Bronchial epithelial cell (primary cell): ENCODE measurements around the gene LSP1. TPM values are rescaled to one million over a fixed set of nuclear protein-coding genes. Genes with fewer than 3 reads are reported as not detected.

Source experiments
- DNase-seq: peaks from one replicate; pipeline ENCODE4 v3.0.0-alpha.2; 2010; ENCODE audit warnings: low read depth
- FAIRE-seq: peaks from 2 replicates; lab custom pipeline; 2011; peaks lifted over from hg19 to GRCh38; lab: Jason Lieb, UNC
- H3K27me3 ChIP-seq: 2 replicates; pipeline ENCODE4 v1.5.1; 2011; ENCODE audit warnings: low read length; ENCODE audit not compliant: control insufficient read depth, insufficient read depth
- H3K36me3 ChIP-seq: 2 replicates; pipeline ENCODE4 v1.5.1; 2011; ENCODE audit warnings: low read length; ENCODE audit not compliant: control insufficient read depth, insufficient read depth
- H3K4me3 ChIP-seq: 2 replicates; pipeline ENCODE4 v1.5.1; 2011; ENCODE audit warnings: mild to moderate bottlenecking, low read depth, low read length, control low read depth
- CTCF ChIP-seq: IDR thresholded peaks from 2 replicates; pipeline ENCODE4 v1.5.1; 2011; ENCODE audit warnings: mild to moderate bottlenecking, moderate library complexity, low read length, control low read depth, inconsistent platforms; ENCODE audit not compliant: insufficient read depth, severe bottlenecking
- total RNA-seq: library from RNA; depleted of rRNA; stranded (reverse); fragments of >200 nt; gene quantifications from 2 replicates; pipeline ENCODE4 v1.2.1, GENCODE V29; 2014

The LSP1 gene
- total RNA-seq, 1 donor from 2014 or later = 0.26 TPM

GRCh38 chr11:1879342-1879940, 26.6 kb downstream of the LSP1 start:
- no peaks in the 10 kb centered on the region for H3K36me3 ChIP-seq
- H3K27me3 ChIP-seq = no peaks in the 10 kb centered on the region
- DNase-seq (no peak), FAIRE-seq (no peak)
- no peak for TF ChIP-seq CTCF
- H3K4me3 ChIP-seq = no peak overlapping the region

GRCh38 chr11:1879941-1880720, 27.2 kb downstream of the LSP1 start:
- no peaks in the 10 kb centered on the region for H3K27me3 ChIP-seq
- DNase-seq = no peak
- FAIRE-seq = no peak
- TF ChIP-seq CTCF = no peak
- no peak overlapping the region for H3K4me3 ChIP-seq
- no peaks in the 10 kb centered on the region for H3K36me3 ChIP-seq

GRCh38 chr11:1880746-1881441, 28.0 kb downstream of the LSP1 start:
- Histone ChIP-seq H3K36me3 (no peaks in the 10 kb centered on the region), H3K27me3 (no peaks in the 10 kb centered on the region), H3K4me3 (no peak overlapping the region)
- FAIRE-seq = no peak
- no peak for TF ChIP-seq CTCF
- DNase-seq = no peak

- FAIRE-seq (no peak), DNase-seq (no peak)
Measured at GRCh38 chr11:1881442-1882264, 28.8 kb downstream of the LSP1 start.

More at GRCh38 chr11:1881442-1882264, 28.8 kb downstream of the LSP1 start:
- no peak for TF ChIP-seq CTCF
- no peaks in the 10 kb centered on the region for H3K36me3 ChIP-seq
- H3K4me3 ChIP-seq = no peak overlapping the region
- no peaks in the 10 kb centered on the region for H3K27me3 ChIP-seq
